Activated CD4-positive, alpha-beta T cell treated with anti-CD3 and anti-CD28 coated beads, Interleukin-2, amount 10 ng/mL, durations not matched to agents 24 days and 14 days (primary cell): ENCODE data around the gene SCYGR2. TPM values are rescaled to one million over a fixed set of nuclear protein-coding genes. Genes with fewer than 3 reads are reported as not detected.

ENCODE experiments used
- DNase-seq: peaks from one replicate; pipeline ENCODE4 v3.0.0; 2022
- H3K27ac Mint-ChIP-seq: one replicate; pipeline ENCODE4 v1.8.0; 2022; ENCODE audit warnings: mild to moderate bottlenecking, mixed read lengths
- H3K27me3 Mint-ChIP-seq: one replicate; pipeline ENCODE4 v1.8.0; 2022; ENCODE audit warnings: mixed read lengths
- H3K36me3 Mint-ChIP-seq: one replicate; pipeline ENCODE4 v1.8.0; 2022; ENCODE audit warnings: low read depth, mild to moderate bottlenecking, mixed read lengths
- H3K4me1 Mint-ChIP-seq: one replicate; pipeline ENCODE4 v1.8.0; 2021; ENCODE audit warnings: mixed read lengths
- H3K4me3 Mint-ChIP-seq: one replicate; pipeline ENCODE4 v1.8.0; 2022; ENCODE audit warnings: mild to moderate bottlenecking, moderate library complexity, mixed read lengths
- H3K9me3 Mint-ChIP-seq: one replicate; pipeline ENCODE4 v1.8.0; 2021; ENCODE audit warnings: mixed read lengths
- intact Hi-C: fragments of 100-400 bp; cut with micrococcal nuclease; formaldehyde crosslinking; loops from one replicate; pipeline ENCODE4 v1.15.1; 2023
- total RNA-seq: library from RNA; stranded (reverse); gene quantifications from 2 replicates; pipeline ENCODE4 v1.2.3, GENCODE V29; 2022

The SCYGR2 gene
- total RNA-seq, 1 donor from 2014 or later, result not detected

- H3K9me3 Mint-ChIP-seq, result no peaks in the 10 kb centered on the region
- H3K36me3 Mint-ChIP-seq, result no peaks in the 10 kb centered on the region
- peaks cover 8% of the 10 kb centered on the region for H3K4me1 Mint-ChIP-seq
- peaks cover 8% of the 10 kb centered on the region for H3K27me3 Mint-ChIP-seq
- H3K4me3 Mint-ChIP-seq, result no peak overlapping the region
- intact Hi-C loops, result no loop called here
- no peak for DNase-seq
- H3K27ac Mint-ChIP-seq, result no peak overlapping the region
Observed at GRCh38 chr2:227597036-227597435, 1.7 kb upstream of the SCYGR2 start.

- Mint-ChIP-seq H3K27me3 (peaks cover 8% of the 10 kb centered on the region), H3K4me1 (peaks cover 4% of the 10 kb centered on the region), H3K27ac (no peak overlapping the region), H3K9me3 (no peaks in the 10 kb centered on the region), H3K36me3 (no peaks in the 10 kb centered on the region), H3K4me3 (no peak overlapping the region)
- intact Hi-C loops, result no loop called here
- DNase-seq, result no peak
Observed at GRCh38 chr2:227597998-227598397, 695 bp upstream of the SCYGR2 start.

GRCh38 chr2:227602358-227602757 lies 3.7 kb downstream of the SCYGR2 start:
- H3K9me3 Mint-ChIP-seq, result no peaks in the 10 kb centered on the region
- H3K27me3 Mint-ChIP-seq, result peaks cover 8% of the 10 kb centered on the region
- no peak for DNase-seq
- intact Hi-C loops, result no loop called here
- no peak overlapping the region for H3K27ac Mint-ChIP-seq
- H3K4me1 Mint-ChIP-seq, result no peaks in the 10 kb centered on the region
- no peak overlapping the region for H3K4me3 Mint-ChIP-seq
- H3K36me3 Mint-ChIP-seq, result no peaks in the 10 kb centered on the region

- Mint-ChIP-seq H3K36me3 (no peaks in the 10 kb centered on the region), H3K27ac (no peak overlapping the region), H3K4me1 (peaks cover 2% of the 10 kb centered on the region), H3K9me3 (no peaks in the 10 kb centered on the region), H3K4me3 (no peak overlapping the region), H3K27me3 (peaks cover 25% of the 10 kb centered on the region)
- intact Hi-C loops, result no loop called here
- DNase-seq, result no peak
Observed at GRCh38 chr2:227606476-227606875, 7.8 kb downstream of the SCYGR2 start.

GRCh38 chr2:227607941-227608340 lies 9.2 kb downstream of the SCYGR2 start:
- H3K27ac Mint-ChIP-seq, result no peak overlapping the region
- H3K36me3 Mint-ChIP-seq, result no peaks in the 10 kb centered on the region
- H3K9me3 Mint-ChIP-seq, result no peaks in the 10 kb centered on the region
- no peak overlapping the region for H3K4me3 Mint-ChIP-seq
- H3K4me1 Mint-ChIP-seq, result peaks cover 2% of the 10 kb centered on the region
- DNase-seq, result no peak
- peaks cover 29% of the 10 kb centered on the region for H3K27me3 Mint-ChIP-seq
- intact Hi-C loops, result no loop called here

GRCh38 chr2:227608561-227609338 lies 10.1 kb downstream of the SCYGR2 start:
- no peaks in the 10 kb centered on the region for H3K9me3 Mint-ChIP-seq
- H3K4me3 Mint-ChIP-seq, result no peak overlapping the region
- peaks cover 29% of the 10 kb centered on the region for H3K27me3 Mint-ChIP-seq
- intact Hi-C loops, result no loop called here
- H3K4me1 Mint-ChIP-seq, result peaks cover 2% of the 10 kb centered on the region
- no peak overlapping the region for H3K27ac Mint-ChIP-seq
- no peaks in the 10 kb centered on the region for H3K36me3 Mint-ChIP-seq
- no peak for DNase-seq

- intact Hi-C loops, result no loop called here
- no peak overlapping the region for H3K27ac Mint-ChIP-seq
- H3K4me1 Mint-ChIP-seq, result peaks cover 2% of the 10 kb centered on the region
- no peaks in the 10 kb centered on the region for H3K9me3 Mint-ChIP-seq
- no peak overlapping the region for H3K4me3 Mint-ChIP-seq
- DNase-seq, result no peak
- peaks cover 27% of the 10 kb centered on the region for H3K27me3 Mint-ChIP-seq
- no peaks in the 10 kb centered on the region for H3K36me3 Mint-ChIP-seq
Observed at GRCh38 chr2:227610123-227610522, 11.4 kb downstream of the SCYGR2 start.

- no peaks in the 10 kb centered on the region for H3K36me3 Mint-ChIP-seq
- H3K4me3 Mint-ChIP-seq, result no peak overlapping the region
- peaks cover 2% of the 10 kb centered on the region for H3K4me1 Mint-ChIP-seq
- H3K9me3 Mint-ChIP-seq, result no peaks in the 10 kb centered on the region
- no peak overlapping the region for H3K27ac Mint-ChIP-seq
- no peak for DNase-seq
- intact Hi-C loops, result no loop called here
- H3K27me3 Mint-ChIP-seq, result peaks cover 26% of the 10 kb centered on the region
Observed at GRCh38 chr2:227612546-227613271, 14.0 kb downstream of the SCYGR2 start.

- H3K9me3 Mint-ChIP-seq, result no peaks in the 10 kb centered on the region
- H3K4me1 Mint-ChIP-seq, result peaks cover 2% of the 10 kb centered on the region
- H3K36me3 Mint-ChIP-seq, result no peaks in the 10 kb centered on the region
- H3K27ac Mint-ChIP-seq, result no peak overlapping the region
- no peak for DNase-seq
- intact Hi-C loops, result no loop called here
- H3K4me3 Mint-ChIP-seq, result no peak overlapping the region
- H3K27me3 Mint-ChIP-seq, result peaks cover 24% of the 10 kb centered on the region
Observed at GRCh38 chr2:227613272-227613660, 14.6 kb downstream of the SCYGR2 start.

- H3K27ac Mint-ChIP-seq, result no peak overlapping the region
- H3K4me1 Mint-ChIP-seq, result peaks cover 2% of the 10 kb centered on the region
- H3K4me3 Mint-ChIP-seq, result no peak overlapping the region
- peaks cover 17% of the 10 kb centered on the region for H3K27me3 Mint-ChIP-seq
- H3K36me3 Mint-ChIP-seq, result no peaks in the 10 kb centered on the region
- no peak for DNase-seq
- no peaks in the 10 kb centered on the region for H3K9me3 Mint-ChIP-seq
- intact Hi-C loops, result no loop called here
Observed at GRCh38 chr2:227614246-227614645, 15.6 kb downstream of the SCYGR2 start.

GRCh38 chr2:227614740-227615139 lies 16.0 kb downstream of the SCYGR2 start, which contains the start of gene SCYGR3:
Gene SCYGR3, minus strand, starts transcription at chr2:227614840. Its CDS starts 0 bp downstream, at chr2:227614840.
- Mint-ChIP-seq H3K9me3 (no peaks in the 10 kb centered on the region), H3K27me3 (peaks cover 17% of the 10 kb centered on the region), H3K36me3 (no peaks in the 10 kb centered on the region), H3K27ac (no peak within 1 kb of the TSS), H3K4me1 (peaks cover 2% of the 10 kb centered on the region), H3K4me3 (no peak within 1 kb of the TSS)
- DNase-seq, result no peak
- intact Hi-C loops, result no loop called here

- H3K36me3 Mint-ChIP-seq, result no peaks in the 10 kb centered on the region
- no peaks in the 10 kb centered on the region for H3K9me3 Mint-ChIP-seq
- intact Hi-C loops, result no loop called here
- no peak overlapping the region for H3K4me3 Mint-ChIP-seq
- H3K27ac Mint-ChIP-seq, result no peak overlapping the region
- H3K27me3 Mint-ChIP-seq, result peaks cover 15% of the 10 kb centered on the region
- DNase-seq, result no peak
- peaks cover under 1% of the 10 kb centered on the region for H3K4me1 Mint-ChIP-seq
Observed at GRCh38 chr2:227615181-227615580, 16.5 kb downstream of the SCYGR2 start.

GRCh38 chr2:227615906-227616305 lies 17.2 kb downstream of the SCYGR2 start:
- Mint-ChIP-seq H3K27me3 (peaks cover 13% of the 10 kb centered on the region), H3K4me1 (no peaks in the 10 kb centered on the region), H3K9me3 (no peaks in the 10 kb centered on the region), H3K27ac (no peak overlapping the region), H3K4me3 (no peak overlapping the region), H3K36me3 (no peaks in the 10 kb centered on the region)
- intact Hi-C loops, result no loop called here
- no peak for DNase-seq

- no peaks in the 10 kb centered on the region for H3K9me3 Mint-ChIP-seq
- no peak overlapping the region for H3K27ac Mint-ChIP-seq
- peaks cover 12% of the 10 kb centered on the region for H3K27me3 Mint-ChIP-seq
- DNase-seq, result no peak
- H3K36me3 Mint-ChIP-seq, result no peaks in the 10 kb centered on the region
- intact Hi-C loops, result no loop called here
- H3K4me1 Mint-ChIP-seq, result no peaks in the 10 kb centered on the region
- H3K4me3 Mint-ChIP-seq, result no peak overlapping the region
Observed at GRCh38 chr2:227616631-227617030, 17.9 kb downstream of the SCYGR2 start.
